Upper lobe of left lung (tissue), 4 donors: Measurements from ENCODE around the gene SPDYE11.
"Not testable (repeated sequence)": the region's sequence is repeated elsewhere in the genome, so short reads cannot be mapped to it uniquely, and the experiment has no call there.

Experiments used
- EP300 ChIP-seq, 4 donors: sonication (generic); formaldehyde crosslinking; IDR thresholded peaks; one replicate each; pipeline ENCODE4 v1.5.1; 2017; ENCODE audit warnings: antibody characterized with exemption in 4 of 4, control low read depth in 2 of 4
- POLR2A ChIP-seq, 4 donors: fragments of 450-650 bp; IDR thresholded peaks; one replicate each; pipeline ENCODE4 v1.5.1; 2016 to 2017; ENCODE audit warnings: antibody characterized with exemption in 4 of 4, mild to moderate bottlenecking in 2 of 4
- POLR2AphosphoS5 ChIP-seq, 2 donors: sonication (generic); formaldehyde crosslinking; IDR thresholded peaks; one replicate each; pipeline ENCODE4 v1.5.1; 2017; ENCODE audit warnings: antibody characterized with exemption in 2 of 2
- TF ChIP-seq, protein P1 (sequence below), 6 experiments: fragments of 450-650 bp in 4 of 6; fragments of 200-600 bp in 2 of 6; sonication (generic) in 2 of 6; IDR thresholded peaks; one replicate each; pipeline ENCODE4 v1.5.1; 2016 to 2019; ENCODE audit warnings: antibody characterized with exemption in 6 of 6

DNA sequence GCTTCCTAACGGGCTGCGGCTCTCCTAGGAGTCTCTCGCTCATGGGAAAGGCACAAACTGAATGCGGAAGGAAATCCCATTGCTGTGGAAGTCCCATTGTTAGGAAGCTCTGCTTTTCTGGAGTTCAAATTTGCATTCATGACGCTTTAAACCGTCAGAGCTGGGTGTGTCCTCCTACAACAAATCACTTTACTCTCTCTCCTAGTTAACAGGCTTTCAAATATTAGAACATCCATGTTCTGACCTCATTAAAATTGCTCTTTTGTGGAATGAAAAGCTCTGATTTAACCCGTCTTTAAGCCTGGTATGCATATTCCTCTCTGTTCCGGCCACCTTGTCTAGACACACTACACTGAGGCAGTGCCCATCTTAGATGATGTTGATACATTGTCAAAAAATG is 28.0 kb downstream of the SPDYE11 start, which contains the start of gene SPDYE8:
- TF ChIP-seq, protein P1, sequence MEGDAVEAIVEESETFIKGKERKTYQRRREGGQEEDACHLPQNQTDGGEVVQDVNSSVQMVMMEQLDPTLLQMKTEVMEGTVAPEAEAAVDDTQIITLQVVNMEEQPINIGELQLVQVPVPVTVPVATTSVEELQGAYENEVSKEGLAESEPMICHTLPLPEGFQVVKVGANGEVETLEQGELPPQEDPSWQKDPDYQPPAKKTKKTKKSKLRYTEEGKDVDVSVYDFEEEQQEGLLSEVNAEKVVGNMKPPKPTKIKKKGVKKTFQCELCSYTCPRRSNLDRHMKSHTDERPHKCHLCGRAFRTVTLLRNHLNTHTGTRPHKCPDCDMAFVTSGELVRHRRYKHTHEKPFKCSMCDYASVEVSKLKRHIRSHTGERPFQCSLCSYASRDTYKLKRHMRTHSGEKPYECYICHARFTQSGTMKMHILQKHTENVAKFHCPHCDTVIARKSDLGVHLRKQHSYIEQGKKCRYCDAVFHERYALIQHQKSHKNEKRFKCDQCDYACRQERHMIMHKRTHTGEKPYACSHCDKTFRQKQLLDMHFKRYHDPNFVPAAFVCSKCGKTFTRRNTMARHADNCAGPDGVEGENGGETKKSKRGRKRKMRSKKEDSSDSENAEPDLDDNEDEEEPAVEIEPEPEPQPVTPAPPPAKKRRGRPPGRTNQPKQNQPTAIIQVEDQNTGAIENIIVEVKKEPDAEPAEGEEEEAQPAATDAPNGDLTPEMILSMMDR (IDR thresholded peaks at IDR 0.05): not testable (repeated sequence)
- TF ChIP-seq EP300, POLR2AphosphoS5, POLR2A (IDR thresholded peaks at IDR 0.05): not testable (repeated sequence)
